ENCODE data around the gene LRRC58. TPM values are rescaled to one million over a fixed set of nuclear protein-coding genes. Genes with fewer than 3 reads are reported as not detected.
A peak's percentile ranks its signal among the peaks of the same experiment; 100 is the strongest.
"Not testable (repeated sequence)": the region's sequence is repeated elsewhere in the genome, so short reads cannot be mapped to it uniquely, and the experiment has no call there.

The LRRC58 gene
- total RNA-seq, 1 donor from 2014 or later: 21.8 TPM

DNA sequence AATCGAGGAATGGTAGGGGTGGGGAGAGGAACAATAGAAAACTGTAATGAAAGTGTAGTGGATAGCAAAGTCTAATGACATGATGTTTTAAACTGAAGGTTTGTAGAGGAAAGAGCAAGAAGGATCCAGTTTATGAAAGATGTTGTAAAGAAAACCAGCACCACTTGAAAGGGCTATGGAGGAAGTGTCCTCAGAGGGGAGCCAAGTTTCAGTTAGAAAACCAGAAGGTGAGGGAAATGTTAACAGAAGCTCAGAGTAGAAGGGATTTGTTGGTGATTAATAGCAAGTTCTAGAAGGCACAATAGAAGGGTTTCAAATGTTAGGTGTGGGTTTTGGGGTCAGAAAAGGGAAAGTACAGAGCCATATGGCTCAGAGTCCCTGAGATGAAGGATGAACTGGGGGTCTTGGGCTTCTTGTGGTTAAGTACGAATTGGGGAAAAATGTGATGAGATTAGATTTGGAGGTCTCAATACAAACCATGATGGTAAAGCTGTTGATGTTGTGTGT is 33.8 kb upstream of the LRRC58 start:
- no peak for DNase-seq
- TF ChIP-seq, protein P1, sequence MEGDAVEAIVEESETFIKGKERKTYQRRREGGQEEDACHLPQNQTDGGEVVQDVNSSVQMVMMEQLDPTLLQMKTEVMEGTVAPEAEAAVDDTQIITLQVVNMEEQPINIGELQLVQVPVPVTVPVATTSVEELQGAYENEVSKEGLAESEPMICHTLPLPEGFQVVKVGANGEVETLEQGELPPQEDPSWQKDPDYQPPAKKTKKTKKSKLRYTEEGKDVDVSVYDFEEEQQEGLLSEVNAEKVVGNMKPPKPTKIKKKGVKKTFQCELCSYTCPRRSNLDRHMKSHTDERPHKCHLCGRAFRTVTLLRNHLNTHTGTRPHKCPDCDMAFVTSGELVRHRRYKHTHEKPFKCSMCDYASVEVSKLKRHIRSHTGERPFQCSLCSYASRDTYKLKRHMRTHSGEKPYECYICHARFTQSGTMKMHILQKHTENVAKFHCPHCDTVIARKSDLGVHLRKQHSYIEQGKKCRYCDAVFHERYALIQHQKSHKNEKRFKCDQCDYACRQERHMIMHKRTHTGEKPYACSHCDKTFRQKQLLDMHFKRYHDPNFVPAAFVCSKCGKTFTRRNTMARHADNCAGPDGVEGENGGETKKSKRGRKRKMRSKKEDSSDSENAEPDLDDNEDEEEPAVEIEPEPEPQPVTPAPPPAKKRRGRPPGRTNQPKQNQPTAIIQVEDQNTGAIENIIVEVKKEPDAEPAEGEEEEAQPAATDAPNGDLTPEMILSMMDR (IDR thresholded peaks at IDR 0.05): no peak

DNA sequence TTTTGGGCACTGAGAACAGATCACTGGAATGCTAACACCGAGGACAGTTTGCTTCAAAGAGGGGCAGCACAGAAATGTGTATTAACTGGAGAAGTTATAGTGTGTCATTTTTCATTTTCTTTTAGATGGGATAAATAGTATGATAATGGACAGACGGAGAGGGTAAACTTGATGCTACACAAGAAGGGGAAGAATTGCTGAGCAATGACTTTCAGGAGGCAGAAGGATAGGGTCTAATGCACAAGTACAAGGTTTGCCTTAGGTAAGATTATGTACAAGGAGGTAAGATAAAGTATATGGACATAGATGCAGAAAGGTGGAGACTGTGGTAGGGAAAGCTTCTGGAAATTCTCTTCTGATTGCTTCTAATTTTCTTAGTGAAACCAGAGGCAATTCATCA is 32.3 kb upstream of the LRRC58 start:
- ATAC-seq (no peak), DNase-seq (no peak)
- Histone ChIP-seq H3K4me3 (no peak overlapping the region), H3K27me3 (no peaks in the 10 kb centered on the region), H3K36me3 (no peaks in the 10 kb centered on the region), H3K27ac (no peak overlapping the region), H3K9me3 (no peaks in the 10 kb centered on the region), H3K4me1 (no peaks in the 10 kb centered on the region)
- intact Hi-C loops (cut with DNase I): no loop called here
- TF ChIP-seq, protein P1 (IDR thresholded peaks at IDR 0.05): no peak

More for the DNA sequence above, 33.8 kb upstream of the LRRC58 start:
- Histone ChIP-seq H3K27ac (no peak overlapping the region), H3K4me3 (no peak overlapping the region), H3K9me3 (no peaks in the 10 kb centered on the region), H3K27me3 (no peaks in the 10 kb centered on the region), H3K4me1 (no peaks in the 10 kb centered on the region), H3K36me3 (no peaks in the 10 kb centered on the region)
- no peak for ATAC-seq
- intact Hi-C loops (cut with DNase I): no loop called here

- DNase-seq, ATAC-seq: not testable (repeated sequence)
These were observed 28.8 kb upstream of the LRRC58 start for GRCh38 chr3:120377948-120378347.

DNA sequence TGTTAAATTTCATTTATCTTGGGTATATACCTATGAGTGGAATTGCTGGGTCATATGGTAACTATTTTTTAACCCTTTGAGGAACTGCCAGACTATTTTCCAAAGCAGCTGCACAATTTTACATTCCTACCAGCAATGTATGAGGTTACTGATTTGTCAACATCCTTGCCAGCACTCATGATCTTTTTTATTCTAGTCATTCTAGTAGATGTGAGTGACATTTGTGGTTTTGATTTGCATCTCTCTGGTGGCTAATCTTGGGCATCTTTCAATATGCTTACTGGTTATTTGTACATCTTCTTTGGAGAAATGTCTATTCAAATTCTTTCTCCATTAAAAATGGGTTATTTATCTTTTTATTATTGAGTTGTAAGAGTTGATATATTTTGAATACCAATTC is 21.3 kb upstream of the LRRC58 start:
- ATAC-seq (no peak), DNase-seq (no peak)
- H3K27ac ChIP-seq: no peak overlapping the region
- H3K27me3 ChIP-seq: no peaks in the 10 kb centered on the region
- intact Hi-C loops (cut with DNase I): no loop called here
- H3K4me1 ChIP-seq: no peaks in the 10 kb centered on the region
- no peak overlapping the region for H3K4me3 ChIP-seq
- TF ChIP-seq, protein P1 (IDR thresholded peaks at IDR 0.05): no peak
- no peaks in the 10 kb centered on the region for H3K36me3 ChIP-seq
- no peaks in the 10 kb centered on the region for H3K9me3 ChIP-seq

More at GRCh38 chr3:120377948-120378347, 28.8 kb upstream of the LRRC58 start:
- H3K36me3 ChIP-seq; intact Hi-C loops (cut with DNase I); H3K27ac ChIP-seq; H3K27me3 ChIP-seq; H3K4me1 ChIP-seq; H3K4me3 ChIP-seq; H3K9me3 ChIP-seq: not testable (repeated sequence)

DNA sequence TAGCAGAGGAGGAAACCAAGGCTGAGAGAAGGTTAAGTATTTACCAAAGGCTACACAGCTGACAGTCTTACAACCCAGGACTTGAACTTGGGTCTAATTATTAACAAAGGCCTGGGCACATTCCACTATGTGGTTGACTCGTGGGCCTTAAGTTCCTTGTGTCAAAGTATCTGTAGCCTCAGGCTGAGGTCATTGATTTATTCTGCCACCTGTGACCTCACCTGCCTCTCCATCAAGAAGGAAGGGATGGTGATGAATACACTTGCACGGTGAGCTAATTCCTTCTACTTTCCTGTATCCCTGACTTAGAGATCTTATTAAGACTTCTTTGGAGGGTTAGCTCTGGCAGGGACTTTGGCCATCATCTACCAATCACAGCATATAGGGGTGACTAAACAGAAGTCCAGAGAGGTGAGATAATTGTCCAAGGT is 19.9 kb upstream of the LRRC58 start:
- Histone ChIP-seq H3K27ac (no peak overlapping the region), H3K27me3 (no peaks in the 10 kb centered on the region), H3K9me3 (no peaks in the 10 kb centered on the region), H3K4me1 (no peaks in the 10 kb centered on the region), H3K36me3 (no peaks in the 10 kb centered on the region), H3K4me3 (no peak overlapping the region)
- DNase-seq (no peak), ATAC-seq (peak; percentile 48)
- TF ChIP-seq, protein P1 (IDR thresholded peaks at IDR 0.05): no peak
- intact Hi-C loops (cut with DNase I): no loop called here

DNA sequence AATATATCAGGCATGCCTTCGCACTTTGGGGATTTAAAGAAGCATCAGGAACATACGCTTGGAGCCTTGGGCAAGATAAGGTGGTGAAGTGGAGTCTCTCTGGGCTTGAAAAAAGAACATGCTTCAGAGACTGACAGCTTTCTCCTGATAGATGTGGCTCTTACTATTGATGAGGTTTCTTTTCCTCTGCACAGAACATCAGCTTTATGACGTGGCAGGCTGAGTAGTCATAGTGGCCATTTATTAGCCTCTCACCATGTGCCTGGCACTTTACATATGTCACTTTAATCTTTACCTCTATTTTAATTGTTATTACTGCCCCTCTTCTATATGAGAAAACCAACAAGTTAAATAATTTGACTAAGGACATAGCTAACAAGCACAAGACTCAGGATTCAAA is 19.0 kb upstream of the LRRC58 start:
- TF ChIP-seq, protein P1 (IDR thresholded peaks at IDR 0.05): no peak
- DNase-seq (no peak), ATAC-seq (no peak)
- Histone ChIP-seq H3K27ac (no peak overlapping the region), H3K4me3 (no peak overlapping the region), H3K27me3 (no peaks in the 10 kb centered on the region), H3K9me3 (no peaks in the 10 kb centered on the region), H3K4me1 (no peaks in the 10 kb centered on the region), H3K36me3 (no peaks in the 10 kb centered on the region)
- intact Hi-C loops (cut with DNase I): no loop called here
